PC-9 (cell line): ENCODE results near the gene OTUD7B. TPM values are rescaled to one million over a fixed set of nuclear protein-coding genes. Genes with fewer than 3 reads are reported as not detected.
"Not testable (repeated sequence)": the region's sequence is repeated elsewhere in the genome, so short reads cannot be mapped to it uniquely, and the experiment has no call there.

Source experiments
- BruUV-seq: library from RNA; stranded (reverse); fragments of 400-500 nt; replicated peaks from 2 replicates; lab custom pipeline; 2021; lab: Mats Ljungman, UMichigan
- CTCF ChIA-PET: fragments of 300-600 bp; sonication (Branson Sonifier 250); formaldehyde crosslinking; loops from one replicate; lab custom pipeline; 2022; ENCODE audit warnings: antibody characterized with exemption; lab: Charles Lee
- POLR2A ChIA-PET: fragments of 300-600 bp; sonication (Branson Sonifier 250); formaldehyde crosslinking; loops from one replicate; lab custom pipeline; 2022; ENCODE audit warnings: antibody characterized with exemption; ENCODE audit not compliant: unreplicated experiment; lab: Charles Lee
- DNase-seq, 2 experiments: peaks; one replicate each; pipeline versions ENCODE4 v3.0.0 to v3.0.0-alpha.2; 2015 to 2022; ENCODE audit warnings: mixed read lengths in 1 of 2
- H2AFZ ChIP-seq: fragments of 200-600 bp; sonication (generic); 2 replicates; pipeline ENCODE4 v1.8.1; 2017; ENCODE audit warnings: antibody characterized with exemption
- H3F3A ChIP-seq: fragments of 200-600 bp; sonication (generic); 2 replicates; pipeline ENCODE4 v1.8.1; 2017; ENCODE audit warnings: antibody characterized with exemption, mild to moderate bottlenecking, low read depth; ENCODE audit not compliant: insufficient read depth
- H3K27ac ChIP-seq: fragments of 200-600 bp; sonication (generic); 2 replicates; pipeline ENCODE4 v1.6.1; 2016; ENCODE audit warnings: mixed run types
- H3K27me3 ChIP-seq: fragments of 200-600 bp; sonication (generic); 2 replicates; pipeline ENCODE4 v1.6.1; 2016; ENCODE audit warnings: low read depth, mixed run types; ENCODE audit not compliant: insufficient read depth
- H3K36me3 ChIP-seq: fragments of 200-600 bp; sonication (generic); 2 replicates; pipeline ENCODE4 v1.6.1; 2016; ENCODE audit warnings: low read depth, mixed run types
- H3K4me1 ChIP-seq: fragments of 200-600 bp; sonication (generic); replicated peaks from 2 replicates; pipeline ENCODE4 v1.6.1; 2016; ENCODE audit warnings: mixed run types; ENCODE audit not compliant: insufficient read depth
- H3K4me2 ChIP-seq: fragments of 200-600 bp; sonication (generic); 2 replicates; pipeline ENCODE4 v1.6.1; 2017; ENCODE audit warnings: mixed run types
- H3K4me3 ChIP-seq: fragments of 200-600 bp; sonication (generic); 2 replicates; pipeline ENCODE4 v1.6.1; 2016; ENCODE audit warnings: mixed run types
- H3K79me2 ChIP-seq: fragments of 200-600 bp; sonication (generic); 2 replicates; pipeline ENCODE4 v1.6.1; 2017; ENCODE audit warnings: low read depth, mixed run types
- H3K9me2 ChIP-seq: fragments of 200-600 bp; sonication (generic); 2 replicates; pipeline ENCODE4 v1.8.1; 2017; ENCODE audit warnings: mild to moderate bottlenecking; ENCODE audit not compliant: insufficient read depth
- H3K9me3 ChIP-seq: fragments of 200-600 bp; sonication (generic); 2 replicates; pipeline ENCODE4 v1.8.1; 2016; ENCODE audit warnings: low read depth; ENCODE audit not compliant: insufficient read depth
- H4K20me1 ChIP-seq: fragments of 200-600 bp; sonication (generic); 2 replicates; pipeline ENCODE4 v1.8.1; 2017; ENCODE audit not compliant: insufficient read depth
- CTCF ChIP-seq: fragments of 200-600 bp; sonication (generic); conservative IDR thresholded peaks from 2 replicates; pipeline ENCODE4 v1.6.1; 2017; ENCODE audit warnings: mixed run types, antibody characterized with exemption, mild to moderate bottlenecking, moderate library complexity
- EZH2 ChIP-seq: fragments of 200-600 bp; sonication (generic); IDR thresholded peaks from 2 replicates; pipeline ENCODE4 v1.8.0; 2017; ENCODE audit warnings: antibody characterized with exemption, low read depth
- intact Hi-C: fragments of 100-400 bp; cut with micrococcal nuclease; formaldehyde crosslinking; loops from one replicate; pipeline ENCODE4 v1.10.0; 2022; ENCODE audit not compliant: unreplicated experiment
- total RNA-seq: library from RNA; stranded (reverse); gene quantifications from 2 replicates; pipeline ENCODE4 v1.2.3, GENCODE V29; 2021

OTUD7B gene
- total RNA-seq, 1 experiment from 2014 or later = 30.2 TPM

GRCh38 chr1:149962736-149963135 is 47.8 kb downstream of the OTUD7B start:
- Histone ChIP-seq H2AFZ (no peak overlapping the region), H3K9me3 (no peaks in the 10 kb centered on the region), H3K4me1 (peaks cover 7% of the 10 kb centered on the region), H3K4me2 (no peak overlapping the region), H3K27me3 (no peaks in the 10 kb centered on the region), H4K20me1 (no peaks in the 10 kb centered on the region), H3K79me2 (no peaks in the 10 kb centered on the region), H3K9me2 (no peaks in the 10 kb centered on the region), H3K27ac (peak overlapping the region; percentile 52), H3K4me3 (no peak overlapping the region), H3F3A (peaks cover 24% of the 10 kb centered on the region), H3K36me3 (peaks cover 15% of the 10 kb centered on the region)
- no peak for DNase-seq
- ChIA-PET POLR2A (interaction anchor here (0.7 to 0.9 kb wide), 2 partner anchors 75 to 124 kb away, joined by 5 to 6 read pairs; a partner anchor contains a TSS), CTCF (interaction anchor here (0.6 to 1.4 kb wide), 6 partner anchors 55 to 1241 kb away, joined by 3 to 10 read pairs (median 3); a partner anchor contains a TSS)
- intact Hi-C loops = loop anchor here (1.0 to 5.0 kb wide), 4 partner anchors 74 to 204 kb away; partner anchors contain the start of gene VPS45
- no TSS peak for BruUV-seq
- TF ChIP-seq CTCF (no peak), EZH2 (no peak)

- intact Hi-C loops = loop anchor here (1.0 to 5.0 kb wide), 4 partner anchors 73 to 204 kb away; partner anchors contain the start of gene VPS45
- Histone ChIP-seq H3K4me3 (no peak overlapping the region), H3K36me3 (peaks cover 15% of the 10 kb centered on the region), H2AFZ (no peak overlapping the region), H3K4me2 (no peak overlapping the region), H3K79me2 (no peaks in the 10 kb centered on the region), H3K27ac (peak overlapping the region; percentile 52), H3K4me1 (peaks cover 7% of the 10 kb centered on the region), H4K20me1 (no peaks in the 10 kb centered on the region), H3K9me3 (no peaks in the 10 kb centered on the region), H3F3A (peaks cover 24% of the 10 kb centered on the region), H3K27me3 (no peaks in the 10 kb centered on the region), H3K9me2 (no peaks in the 10 kb centered on the region)
- ChIA-PET POLR2A (interaction anchor here (0.7 to 0.9 kb wide), 2 partner anchors 75 to 124 kb away, joined by 5 to 6 read pairs; a partner anchor contains a TSS), CTCF (interaction anchor here (0.6 to 1.4 kb wide), 6 partner anchors 55 to 1242 kb away, joined by 3 to 10 read pairs (median 3); a partner anchor contains a TSS)
- no TSS peak for BruUV-seq
- DNase-seq = peak; percentile 44 to 69
- TF ChIP-seq EZH2 (no peak), CTCF (peak; percentile 83)
Measured at GRCh38 chr1:149962039-149962647, 48.4 kb downstream of the OTUD7B start.

- not testable (repeated sequence) for H3K36me3 ChIP-seq
Measured at GRCh38 chr1:149957548-149957947, 53.0 kb downstream of the OTUD7B start.

More at GRCh38 chr1:149957548-149957947, 53.0 kb downstream of the OTUD7B start:
- H3K9me2 ChIP-seq, H3K27me3 ChIP-seq, BruUV-seq, H3K4me3 ChIP-seq, H3K4me2 ChIP-seq, H3K9me3 ChIP-seq, intact Hi-C loops, H3F3A ChIP-seq, POLR2A ChIA-PET, H4K20me1 ChIP-seq, H3K79me2 ChIP-seq, H3K4me1 ChIP-seq, H2AFZ ChIP-seq, DNase-seq, H3K27ac ChIP-seq: not testable (repeated sequence)
- CTCF ChIA-PET = interaction anchor here (1.1 kb wide), 1 partner anchor 211 kb away, joined by 5 read pairs; no protein-coding TSS in a partner anchor
